Measurements from ENCODE around the gene NTM.

- no peak for TF ChIP-seq EZH2phosphoT487 (IDR thresholded peaks at IDR 0.05; ENCODE audit: insufficient read depth, low read depth)
- TF ChIP-seq EZH2 (IDR thresholded peaks at IDR 0.05; ENCODE audit: insufficient read depth, poor library complexity, severe bottlenecking), result no peak
Observed at GRCh38 chr11:132123854-132124835, 753.7 kb downstream of the NTM start.

Measured in GM23248 (cell line).